Ramos (cell line): ENCODE results near the gene PAPLN.

Experiments
- in situ Hi-C: fragments of 300-500 bp; cut with MboI; formaldehyde crosslinking; loops from one replicate; pipeline ENCODE4 v1.14.3; 2022; ENCODE audit warnings: low sequenced_read_pairs; ENCODE audit not compliant: unreplicated experiment

Gene PAPLN

DNA sequence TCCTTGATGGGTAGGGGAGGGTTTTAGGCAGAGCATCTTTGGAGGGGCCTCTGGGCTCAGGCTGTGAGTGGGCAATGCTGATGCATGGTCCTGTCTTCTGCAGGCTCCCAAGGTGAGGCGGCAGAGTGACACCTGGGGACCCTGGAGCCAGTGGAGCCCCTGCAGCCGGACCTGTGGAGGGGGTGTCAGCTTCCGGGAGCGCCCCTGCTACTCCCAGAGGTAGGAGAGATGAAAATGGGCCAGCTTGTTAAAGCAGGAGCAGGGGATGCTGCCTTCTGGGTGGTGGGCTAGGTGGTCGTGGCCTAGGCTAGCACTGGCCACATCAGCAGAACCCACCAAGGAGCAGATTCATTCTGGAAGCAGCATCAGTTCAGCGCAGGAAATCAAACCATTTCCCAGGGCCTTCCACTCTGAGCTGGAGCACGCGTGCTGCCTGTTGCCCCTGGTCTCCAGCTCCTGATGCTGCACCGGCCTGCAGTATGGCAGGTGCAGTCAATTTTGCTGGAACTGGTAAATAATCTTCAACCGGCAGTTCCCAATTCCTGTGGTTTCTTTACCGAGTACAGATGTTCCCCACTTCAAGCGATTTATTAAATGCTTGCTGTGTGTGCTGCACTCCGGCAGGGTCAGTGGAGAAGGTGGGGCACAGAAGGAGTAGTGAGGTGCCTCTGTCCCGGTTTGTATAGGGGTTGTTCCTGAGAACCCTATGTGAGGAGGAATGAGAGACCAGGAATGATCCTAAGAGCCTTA lies 7.4 kb downstream of the PAPLN start:
- in situ Hi-C loops = no loop called here

DNA sequence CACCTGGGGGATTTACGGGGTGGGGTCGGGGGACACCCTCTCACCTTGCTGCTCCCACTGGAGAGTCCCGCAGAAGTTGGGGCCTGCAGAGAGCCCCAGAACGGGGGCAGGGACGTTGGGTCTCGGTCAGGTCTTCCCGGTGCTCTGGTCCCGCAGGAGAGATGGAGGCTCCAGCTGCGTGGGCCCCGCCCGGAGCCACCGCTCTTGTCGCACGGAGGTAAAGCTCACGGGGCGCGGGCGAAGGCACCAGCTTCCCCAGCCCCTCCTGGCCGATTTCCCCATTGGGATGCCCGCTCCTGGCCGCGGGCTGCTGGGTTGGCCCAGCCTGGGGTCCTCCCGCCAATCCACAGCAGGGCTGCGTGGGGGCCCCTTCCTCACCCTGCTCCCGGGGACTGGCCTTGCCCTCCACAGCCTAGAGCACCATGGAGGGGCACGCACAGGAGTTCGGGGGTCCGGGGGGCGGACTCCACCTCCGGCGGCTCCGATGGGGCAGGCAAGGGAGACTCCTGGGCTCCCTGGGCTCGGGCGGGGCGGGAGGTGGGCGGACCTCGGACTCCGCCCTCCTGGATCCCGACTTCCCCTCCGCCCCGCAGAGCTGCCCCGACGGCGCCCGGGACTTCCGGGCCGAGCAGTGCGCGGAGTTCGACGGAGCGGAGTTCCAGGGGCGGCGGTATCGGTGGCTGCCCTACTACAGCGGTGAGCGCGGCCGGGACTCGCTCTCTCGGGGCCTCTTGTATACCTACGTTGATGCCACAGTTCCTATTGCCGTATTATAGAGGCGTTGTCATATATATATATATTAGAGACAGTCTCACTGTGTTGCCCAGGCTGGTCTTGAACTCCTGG lies 8.4 kb downstream of the PAPLN start:
- in situ Hi-C loops = no loop called here

DNA sequence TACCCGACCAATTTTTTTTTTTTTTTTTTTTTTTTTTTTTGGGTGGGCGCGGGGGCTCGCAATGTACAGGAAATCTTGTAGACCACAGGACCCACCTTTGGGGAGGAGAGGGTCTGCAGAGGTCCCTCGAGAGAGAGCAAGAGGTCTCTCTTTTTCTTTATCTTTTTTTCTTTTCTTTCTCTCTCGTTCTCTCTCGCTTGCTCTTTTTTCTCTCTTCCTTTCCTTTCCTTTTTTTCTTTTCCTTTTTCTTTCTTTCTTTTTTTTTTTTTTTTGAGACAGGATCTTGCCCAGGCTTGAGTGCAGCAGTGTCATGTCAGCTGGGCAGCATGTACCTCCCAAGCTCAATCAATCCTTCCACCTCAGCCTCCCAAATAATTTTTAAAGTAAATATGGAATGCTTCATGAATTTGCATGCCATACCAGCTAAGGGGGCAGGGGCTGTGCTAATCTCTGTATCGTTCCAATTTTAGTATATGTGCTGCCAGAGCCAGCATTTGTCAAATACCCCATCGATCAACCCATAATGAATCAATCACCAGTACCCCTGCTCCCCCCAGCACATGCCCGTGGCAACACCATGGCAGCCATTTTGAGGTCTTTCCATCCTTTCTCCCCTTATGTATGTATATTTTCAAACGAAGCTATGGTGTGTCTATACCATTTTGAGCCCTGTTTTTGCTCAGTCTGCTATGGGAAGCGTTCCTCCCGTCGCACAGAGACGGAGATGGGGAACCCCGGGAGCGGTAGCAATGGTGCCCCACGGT lies 9.3 kb downstream of the PAPLN start:
- in situ Hi-C loops = no loop called here

DNA sequence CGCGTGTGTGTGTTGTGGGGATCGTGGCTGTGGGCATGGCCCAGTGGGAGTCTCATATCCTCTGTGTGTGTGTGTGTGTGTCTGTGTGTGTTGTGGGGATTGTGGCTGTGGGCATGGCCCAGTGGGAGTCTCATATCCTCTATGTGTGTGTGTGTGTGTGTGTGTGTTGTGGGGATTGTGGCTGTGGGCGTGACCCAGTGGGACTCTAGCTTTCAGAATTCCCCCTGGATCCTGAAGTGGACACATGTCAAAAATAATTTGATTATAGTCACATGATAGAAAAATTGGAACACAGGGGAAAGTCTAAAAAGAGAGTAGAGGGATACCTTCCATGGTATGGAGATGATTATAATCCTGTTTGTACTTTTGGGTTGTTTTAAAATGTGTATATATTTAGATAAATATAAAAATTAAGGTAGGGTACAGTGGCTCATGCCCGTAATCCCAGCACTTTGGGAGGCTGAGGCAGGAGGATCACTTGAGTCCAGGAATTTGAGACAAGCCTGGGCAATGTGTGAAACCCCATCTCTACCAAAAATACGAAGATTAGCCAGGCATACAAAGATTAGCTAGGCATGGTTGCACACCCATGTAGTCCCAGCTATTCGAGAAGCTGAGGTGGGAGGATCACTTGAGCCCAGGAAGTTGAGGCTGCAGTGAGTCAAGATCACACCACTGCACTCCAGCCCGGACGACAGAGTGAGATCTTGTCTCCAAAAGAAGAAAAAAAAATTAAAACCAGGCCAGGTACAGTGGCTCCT lies 11.0 kb downstream of the PAPLN start:
- in situ Hi-C loops = no loop called here

DNA sequence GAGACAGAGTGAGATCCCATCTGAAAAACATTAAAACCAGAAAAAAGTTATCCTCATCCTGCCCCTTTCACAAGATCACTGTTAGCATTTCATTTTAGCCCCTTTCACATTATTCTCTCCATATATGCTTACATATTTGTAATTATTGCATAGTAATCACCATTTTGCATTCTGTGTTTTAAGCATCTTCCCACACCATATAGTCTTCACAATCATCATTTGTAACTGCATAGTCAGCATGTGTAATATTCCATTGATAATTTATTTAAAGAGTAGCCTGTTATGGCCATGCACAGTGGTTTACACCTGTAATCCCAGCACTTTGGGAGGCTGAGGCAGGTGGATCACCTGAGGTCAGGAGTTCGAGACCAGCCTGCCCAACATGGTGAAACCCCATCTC lies 11.8 kb downstream of the PAPLN start:
- in situ Hi-C loops = no loop called here

DNA sequence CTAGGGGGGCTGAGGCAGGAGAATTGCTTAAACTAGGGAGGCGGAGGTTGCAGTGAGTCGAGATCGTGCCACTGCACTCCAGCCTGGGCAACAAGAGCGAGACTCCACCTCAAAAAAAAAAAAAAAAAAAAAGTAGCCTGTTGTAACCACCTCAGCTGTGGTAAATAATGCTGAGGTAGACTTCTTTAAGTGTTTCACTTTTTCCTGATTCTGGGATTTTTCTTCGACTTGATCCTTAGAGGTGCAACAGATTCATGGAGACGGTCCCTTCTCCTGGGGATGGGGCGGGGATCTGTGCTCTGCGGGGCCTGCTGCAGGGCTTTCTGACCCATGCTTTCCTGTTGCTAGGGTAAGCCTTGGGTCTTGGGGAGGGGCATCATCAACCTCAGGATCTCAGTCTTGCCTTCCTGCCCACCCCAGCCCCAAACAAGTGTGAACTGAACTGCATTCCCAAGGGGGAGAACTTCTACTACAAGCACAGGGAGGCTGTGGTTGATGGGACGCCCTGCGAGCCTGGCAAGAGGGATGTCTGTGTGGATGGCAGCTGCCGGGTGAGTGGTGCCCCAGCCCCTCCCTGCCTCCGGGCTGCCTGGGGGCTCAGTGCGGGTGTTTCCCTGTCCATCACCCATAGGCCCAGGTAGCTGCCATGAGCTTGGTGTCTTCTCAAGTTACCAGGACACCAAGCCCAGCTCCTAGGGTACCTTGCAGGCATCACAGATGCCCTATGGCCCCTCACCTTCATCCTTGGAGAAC lies 12.4 kb downstream of the PAPLN start:
- in situ Hi-C loops = no loop called here

DNA sequence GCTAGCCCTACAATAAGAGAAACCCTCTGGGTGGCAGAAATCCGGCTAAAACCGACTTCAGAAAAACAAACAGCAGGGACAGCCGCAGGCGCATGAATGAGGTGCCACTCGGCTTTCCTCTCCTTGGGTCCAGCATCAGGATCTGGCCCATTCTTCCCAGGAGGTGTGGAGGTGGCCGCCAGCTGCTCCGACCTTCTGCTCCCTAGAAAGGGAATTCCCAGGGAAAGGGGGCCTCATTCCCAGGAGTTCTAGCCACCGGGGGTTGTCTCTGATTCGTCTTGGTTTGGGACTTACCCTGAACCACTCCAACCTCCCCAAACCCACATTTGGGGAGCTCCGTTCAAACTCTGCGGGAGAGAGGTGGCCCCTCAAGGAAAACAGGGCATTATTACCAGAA lies 13.0 kb downstream of the PAPLN start:
- in situ Hi-C loops = no loop called here

DNA sequence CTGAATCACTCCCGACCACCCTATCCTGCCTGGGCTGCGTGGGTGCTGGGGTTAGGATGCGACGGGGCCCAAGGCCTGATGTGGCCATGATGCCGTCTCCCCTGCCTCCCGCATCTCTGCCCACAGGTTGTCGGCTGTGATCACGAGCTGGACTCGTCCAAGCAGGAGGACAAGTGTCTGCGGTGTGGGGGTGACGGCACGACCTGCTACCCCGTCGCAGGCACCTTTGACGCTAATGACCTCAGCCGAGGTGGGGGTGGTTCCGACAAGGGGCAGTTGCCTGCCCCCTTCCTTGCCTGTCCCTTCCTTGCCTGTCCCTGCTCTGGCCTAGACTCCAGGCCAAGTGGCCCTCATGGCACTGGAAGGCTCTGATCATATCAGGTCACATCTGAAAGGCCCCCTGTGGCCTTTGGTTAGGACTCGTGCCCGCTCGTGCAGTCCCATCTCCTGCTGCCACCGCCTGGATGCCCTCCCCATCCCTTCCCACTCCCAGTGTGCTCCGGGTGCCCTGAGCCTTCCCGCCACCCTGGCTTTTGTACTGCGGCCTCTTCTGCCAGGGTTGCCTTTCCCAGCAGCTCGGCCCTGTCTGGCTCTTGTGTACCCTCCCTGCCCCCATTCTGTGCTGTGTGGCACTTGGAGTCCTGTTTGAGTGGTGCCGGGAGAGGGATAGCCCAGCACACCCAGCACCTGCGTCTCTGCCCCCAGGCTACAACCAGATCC lies 13.6 kb downstream of the PAPLN start:
- in situ Hi-C loops = no loop called here

DNA sequence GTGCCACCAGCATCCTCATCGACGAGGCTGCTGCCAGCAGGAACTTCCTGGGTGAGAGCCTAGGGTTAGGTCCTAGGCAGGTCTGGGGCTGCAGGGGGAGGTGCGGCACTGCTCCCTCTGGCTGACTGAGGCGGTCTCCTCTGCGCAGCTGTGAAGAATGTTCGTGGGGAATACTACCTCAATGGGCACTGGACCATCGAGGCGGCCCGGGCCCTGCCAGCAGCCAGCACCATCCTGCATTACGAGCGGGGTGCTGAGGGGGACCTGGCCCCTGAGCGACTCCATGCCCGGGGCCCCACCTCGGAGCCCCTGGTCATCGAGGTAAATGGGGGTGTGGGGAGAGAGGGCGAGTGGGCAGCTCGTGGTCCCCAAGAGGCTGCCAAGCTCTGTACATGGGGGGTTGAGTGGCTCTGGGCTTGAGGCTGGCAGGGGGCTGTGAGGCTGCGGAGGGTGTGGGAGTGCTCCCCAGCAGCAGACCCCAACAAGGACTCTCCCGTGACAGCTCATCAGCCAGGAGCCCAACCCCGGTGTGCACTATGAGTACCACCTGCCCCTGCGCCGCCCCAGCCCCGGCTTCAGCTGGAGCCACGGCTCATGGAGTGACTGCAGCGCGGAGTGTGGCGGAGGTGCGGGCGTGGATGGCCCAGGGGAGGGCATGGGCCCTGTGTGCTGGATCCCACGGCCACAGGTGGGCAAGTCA lies 14.4 kb downstream of the PAPLN start:
- in situ Hi-C loops = no loop called here

DNA sequence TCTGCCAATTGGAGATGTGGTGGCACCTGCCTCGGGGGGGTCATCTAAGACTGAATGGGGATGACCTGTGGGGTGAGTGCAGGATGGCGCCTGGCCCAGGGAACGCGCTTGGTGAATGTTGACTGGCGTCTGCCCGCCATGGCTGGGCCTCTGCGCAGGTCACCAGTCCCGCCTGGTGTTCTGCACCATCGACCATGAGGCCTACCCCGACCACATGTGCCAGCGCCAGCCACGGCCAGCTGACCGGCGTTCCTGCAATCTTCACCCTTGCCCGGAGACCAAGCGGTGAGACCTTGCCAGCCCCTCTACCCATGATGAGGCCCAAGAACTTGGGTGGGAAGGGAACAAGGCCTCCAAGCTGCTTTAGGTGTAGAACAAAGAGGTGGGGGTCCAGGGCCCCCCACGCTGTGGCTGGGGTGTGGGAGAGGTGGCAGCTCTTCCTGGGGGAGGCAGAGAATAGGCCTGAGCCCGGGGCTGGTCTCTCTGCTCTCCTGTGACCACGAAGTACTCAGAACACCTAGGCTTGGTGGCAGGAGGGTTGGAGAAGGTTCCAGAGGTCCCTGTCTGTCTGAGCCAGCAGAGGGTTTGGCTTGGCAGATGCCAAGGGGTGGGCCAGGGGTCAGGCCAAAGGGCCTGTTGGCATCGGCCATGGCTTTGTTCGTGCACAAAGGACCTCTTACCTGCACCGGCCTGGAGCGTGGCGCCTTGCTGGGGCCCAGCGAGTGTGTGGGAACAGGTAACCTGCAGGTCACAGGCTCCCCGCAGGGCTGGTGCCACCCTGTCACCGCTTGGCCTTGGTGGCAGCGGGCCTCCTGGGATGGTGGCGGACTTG lies 15.4 kb downstream of the PAPLN start:
- in situ Hi-C loops = no loop called here

DNA sequence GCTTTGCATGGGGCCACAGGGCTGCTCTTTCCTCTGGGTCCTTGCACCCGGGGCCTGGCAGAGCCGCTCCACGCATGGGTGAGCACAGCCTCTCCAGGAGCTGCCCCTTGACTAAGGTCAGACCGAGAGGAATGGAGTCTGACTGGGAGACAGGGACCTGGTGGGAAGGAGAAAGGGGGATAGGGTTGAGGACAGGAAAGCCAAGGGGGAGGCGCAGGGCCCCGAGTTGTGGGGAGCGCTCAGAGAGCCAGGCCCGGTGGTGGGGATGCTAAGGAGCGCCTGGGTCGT lies 16.0 kb downstream of the PAPLN start:
- in situ Hi-C loops = no loop called here

DNA sequence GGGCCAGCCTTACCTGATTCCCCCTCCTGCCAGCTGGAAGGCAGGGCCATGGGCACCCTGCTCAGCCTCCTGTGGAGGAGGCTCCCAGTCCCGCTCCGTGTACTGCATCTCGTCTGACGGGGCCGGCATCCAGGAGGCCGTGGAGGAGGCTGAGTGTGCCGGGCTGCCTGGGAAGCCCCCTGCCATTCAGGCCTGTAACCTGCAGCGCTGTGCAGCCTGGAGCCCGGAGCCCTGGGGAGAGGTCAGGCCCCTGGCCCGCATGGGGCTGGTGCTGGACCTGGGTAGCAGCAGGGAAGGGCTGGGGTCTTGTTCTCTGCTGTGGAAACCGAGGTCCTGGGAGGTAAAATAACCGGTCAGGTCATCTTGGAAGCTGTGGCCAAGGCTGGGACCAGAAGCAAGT lies 16.4 kb downstream of the PAPLN start:
- in situ Hi-C loops = no loop called here

DNA sequence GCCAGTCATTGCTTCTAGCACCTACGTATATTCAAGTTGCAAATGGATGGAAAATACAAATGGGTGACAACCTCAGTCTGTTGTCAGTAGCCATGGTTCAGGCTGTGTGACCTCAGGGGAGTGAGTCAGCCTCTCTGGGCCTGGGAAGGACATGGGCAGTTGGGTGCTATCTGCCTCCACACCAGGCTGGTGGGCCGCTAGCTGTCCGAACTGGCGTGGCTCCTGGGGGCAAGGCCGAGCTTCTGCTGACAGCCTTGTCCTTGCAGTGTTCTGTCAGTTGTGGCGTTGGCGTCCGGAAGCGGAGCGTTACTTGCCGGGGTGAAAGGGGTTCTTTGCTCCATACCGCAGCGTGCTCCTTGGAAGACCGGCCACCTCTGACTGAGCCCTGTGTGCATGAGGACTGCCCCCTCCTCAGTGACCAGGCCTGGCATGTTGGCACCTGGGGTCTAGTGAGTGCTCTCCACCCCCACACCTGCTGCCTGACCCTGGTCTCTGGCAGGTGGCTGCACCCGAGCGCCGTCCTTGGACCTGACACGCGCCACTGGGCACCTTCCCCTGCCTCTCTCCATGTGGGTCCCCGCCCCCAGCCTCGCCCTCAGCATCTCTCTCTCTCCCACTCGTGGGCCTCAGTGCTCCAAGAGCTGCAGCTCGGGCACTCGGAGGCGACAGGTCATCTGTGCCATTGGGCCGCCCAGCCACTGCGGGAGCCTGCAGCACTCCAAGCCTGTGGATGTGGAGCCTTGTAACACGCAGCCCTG lies 17.1 kb downstream of the PAPLN start:
- in situ Hi-C loops = no loop called here

DNA sequence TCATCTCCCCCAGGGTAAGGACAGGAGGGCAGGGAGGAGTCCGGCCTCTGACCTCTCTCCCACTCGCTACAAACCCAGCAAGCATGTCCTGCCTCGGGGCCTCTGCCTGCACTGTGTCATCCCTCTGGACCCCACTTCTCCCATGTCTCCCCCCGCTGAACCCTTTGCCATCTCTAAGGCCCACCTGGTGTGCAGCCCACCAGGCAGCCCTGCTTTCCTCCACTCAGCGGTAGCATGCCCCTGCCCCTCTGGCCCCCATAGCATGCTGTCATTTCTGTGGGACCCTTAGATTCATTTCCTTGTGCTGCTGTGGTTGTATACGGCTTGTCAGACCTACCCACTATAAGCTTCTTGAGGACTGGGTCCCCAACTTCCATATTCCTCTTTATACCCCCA lies 17.7 kb downstream of the PAPLN start:
- in situ Hi-C loops = no loop called here

DNA sequence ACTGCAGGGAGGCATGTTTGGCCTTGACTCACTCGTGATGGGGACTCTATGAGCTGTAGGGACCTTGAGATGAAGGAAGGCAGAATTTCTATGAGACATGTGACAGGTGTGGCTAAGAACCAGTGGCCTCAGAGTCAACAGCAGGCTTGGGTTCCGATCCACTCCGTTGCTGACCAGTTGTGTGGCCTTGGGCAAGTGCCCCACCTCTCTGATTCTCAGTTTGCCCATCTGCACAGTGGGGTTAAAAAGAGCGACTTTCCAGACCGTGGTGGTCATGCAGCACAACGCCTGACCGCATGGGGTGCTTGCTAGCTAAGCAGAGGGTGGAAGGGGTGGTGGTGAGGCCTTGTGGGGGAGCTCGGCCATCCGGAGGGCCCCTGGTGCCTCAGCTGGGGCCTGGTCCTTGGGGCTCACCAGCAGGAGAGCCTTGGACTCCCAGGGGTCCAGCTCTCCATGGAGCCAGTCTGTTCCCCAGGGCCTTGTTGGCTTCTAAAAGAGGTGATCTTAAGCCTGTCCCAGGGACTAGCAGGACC lies 18.5 kb downstream of the PAPLN start:
- in situ Hi-C loops = no loop called here

DNA sequence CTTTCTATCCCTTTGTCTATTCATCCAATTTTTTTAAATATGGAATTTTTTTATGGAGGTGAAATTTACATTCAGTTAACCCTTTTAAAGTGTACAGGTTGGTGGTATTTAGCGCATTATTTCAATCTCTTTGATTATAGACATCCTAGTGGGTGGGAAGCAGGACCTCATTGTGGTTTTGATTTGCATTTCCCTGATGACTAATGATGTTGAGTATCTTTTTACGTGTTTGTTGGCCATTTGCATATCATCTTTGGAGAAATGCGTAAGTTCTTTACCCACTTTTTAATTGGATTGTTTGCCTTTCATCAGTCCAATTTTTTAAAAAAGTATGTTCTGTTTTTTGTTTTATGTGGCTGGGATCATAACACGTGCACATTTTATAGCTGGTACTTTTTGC lies 20.8 kb downstream of the PAPLN start:
- in situ Hi-C loops = no loop called here
